Measurements from ENCODE around the gene RXFP4.
"Not testable (repeated sequence)": the region's sequence is repeated elsewhere in the genome, so short reads cannot be mapped to it uniquely, and the experiment has no call there.

Gene RXFP4, protein sequence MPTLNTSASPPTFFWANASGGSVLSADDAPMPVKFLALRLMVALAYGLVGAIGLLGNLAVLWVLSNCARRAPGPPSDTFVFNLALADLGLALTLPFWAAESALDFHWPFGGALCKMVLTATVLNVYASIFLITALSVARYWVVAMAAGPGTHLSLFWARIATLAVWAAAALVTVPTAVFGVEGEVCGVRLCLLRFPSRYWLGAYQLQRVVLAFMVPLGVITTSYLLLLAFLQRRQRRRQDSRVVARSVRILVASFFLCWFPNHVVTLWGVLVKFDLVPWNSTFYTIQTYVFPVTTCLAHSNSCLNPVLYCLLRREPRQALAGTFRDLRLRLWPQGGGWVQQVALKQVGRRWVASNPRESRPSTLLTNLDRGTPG

DNA sequence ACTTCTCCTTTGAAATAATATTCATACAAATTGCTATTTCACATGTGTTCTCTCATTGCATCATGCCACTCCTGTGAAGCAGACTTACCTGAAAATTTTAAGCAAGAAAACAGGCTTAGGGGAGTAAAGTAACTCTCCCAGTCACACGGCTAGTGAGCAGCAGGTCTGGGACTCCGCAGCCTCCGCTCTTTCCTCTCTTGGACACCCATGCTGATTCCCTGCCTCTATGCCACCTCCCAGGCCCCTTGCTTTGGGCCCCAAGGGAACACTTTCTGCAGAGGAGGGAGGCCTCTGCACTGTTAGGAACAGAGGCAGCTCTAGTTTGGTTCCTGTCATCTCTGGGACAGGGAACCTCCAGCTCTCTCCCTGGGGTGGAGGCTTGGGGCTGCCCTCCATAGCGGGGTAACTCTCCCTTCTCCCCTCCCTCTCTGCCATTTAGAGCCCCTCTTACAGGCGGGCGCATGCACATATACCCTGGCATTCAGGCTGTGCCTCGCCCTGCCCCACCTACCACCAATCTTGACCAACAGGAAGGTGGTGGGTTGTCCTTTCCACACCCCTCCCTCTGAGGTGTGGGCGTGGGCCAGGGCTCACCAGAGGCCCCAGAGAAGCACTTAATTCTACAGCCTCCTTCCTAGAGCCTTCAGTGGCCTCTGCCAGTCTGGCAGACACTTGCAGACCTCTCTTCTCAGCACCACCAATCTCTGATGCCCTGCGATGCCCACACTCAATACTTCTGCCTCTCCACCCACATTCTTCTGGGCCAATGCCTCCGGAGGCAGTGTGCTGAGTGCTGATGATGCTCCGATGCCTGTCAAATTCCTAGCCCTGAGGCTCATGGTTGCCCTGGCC lies at the start of gene RXFP4:
Gene RXFP4, plus strand, starts transcription at position 646 of the 852 bp plus-strand sequence. Its CDS starts 72 bp downstream, at position 718.
- no peak within 1 kb of the TSS for H3K4me3 ChIP-seq (ENCODE audit: low read length)
- DNase-seq (ENCODE audit: low read depth) = peak; percentile 43

DNA sequence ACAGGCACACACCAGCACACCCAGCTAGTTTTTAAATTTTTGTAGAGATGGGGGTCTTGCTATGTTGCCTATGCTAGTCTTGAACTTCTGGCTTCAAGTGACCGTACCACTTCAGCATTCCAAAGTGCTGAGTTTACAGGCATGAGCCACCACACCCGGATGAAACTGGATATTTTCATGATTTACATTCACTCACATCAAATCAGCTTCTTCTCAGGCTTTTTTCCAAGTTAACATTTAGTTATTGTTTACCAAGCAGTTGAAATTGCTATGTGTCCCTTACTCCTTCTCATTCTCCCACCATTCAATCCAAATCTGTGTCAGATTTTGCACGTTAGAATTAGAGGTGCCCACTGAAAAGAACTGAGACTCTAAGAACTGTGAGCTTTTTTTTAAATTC lies 48.6 kb upstream of the RXFP4 start:
- H3K4me3 ChIP-seq (ENCODE audit: low read length) = no peak overlapping the region
- TF ChIP-seq, protein P1, sequence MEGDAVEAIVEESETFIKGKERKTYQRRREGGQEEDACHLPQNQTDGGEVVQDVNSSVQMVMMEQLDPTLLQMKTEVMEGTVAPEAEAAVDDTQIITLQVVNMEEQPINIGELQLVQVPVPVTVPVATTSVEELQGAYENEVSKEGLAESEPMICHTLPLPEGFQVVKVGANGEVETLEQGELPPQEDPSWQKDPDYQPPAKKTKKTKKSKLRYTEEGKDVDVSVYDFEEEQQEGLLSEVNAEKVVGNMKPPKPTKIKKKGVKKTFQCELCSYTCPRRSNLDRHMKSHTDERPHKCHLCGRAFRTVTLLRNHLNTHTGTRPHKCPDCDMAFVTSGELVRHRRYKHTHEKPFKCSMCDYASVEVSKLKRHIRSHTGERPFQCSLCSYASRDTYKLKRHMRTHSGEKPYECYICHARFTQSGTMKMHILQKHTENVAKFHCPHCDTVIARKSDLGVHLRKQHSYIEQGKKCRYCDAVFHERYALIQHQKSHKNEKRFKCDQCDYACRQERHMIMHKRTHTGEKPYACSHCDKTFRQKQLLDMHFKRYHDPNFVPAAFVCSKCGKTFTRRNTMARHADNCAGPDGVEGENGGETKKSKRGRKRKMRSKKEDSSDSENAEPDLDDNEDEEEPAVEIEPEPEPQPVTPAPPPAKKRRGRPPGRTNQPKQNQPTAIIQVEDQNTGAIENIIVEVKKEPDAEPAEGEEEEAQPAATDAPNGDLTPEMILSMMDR (conservative IDR thresholded peaks at IDR 0.05; ENCODE audit: low read length) = no peak
- DNase-seq (ENCODE audit: low read depth) = peak; percentile 81

More for the DNA sequence above, at the start of gene RXFP4:
- TF ChIP-seq, protein P1 (conservative IDR thresholded peaks at IDR 0.05; ENCODE audit: low read length) = no peak

DNA sequence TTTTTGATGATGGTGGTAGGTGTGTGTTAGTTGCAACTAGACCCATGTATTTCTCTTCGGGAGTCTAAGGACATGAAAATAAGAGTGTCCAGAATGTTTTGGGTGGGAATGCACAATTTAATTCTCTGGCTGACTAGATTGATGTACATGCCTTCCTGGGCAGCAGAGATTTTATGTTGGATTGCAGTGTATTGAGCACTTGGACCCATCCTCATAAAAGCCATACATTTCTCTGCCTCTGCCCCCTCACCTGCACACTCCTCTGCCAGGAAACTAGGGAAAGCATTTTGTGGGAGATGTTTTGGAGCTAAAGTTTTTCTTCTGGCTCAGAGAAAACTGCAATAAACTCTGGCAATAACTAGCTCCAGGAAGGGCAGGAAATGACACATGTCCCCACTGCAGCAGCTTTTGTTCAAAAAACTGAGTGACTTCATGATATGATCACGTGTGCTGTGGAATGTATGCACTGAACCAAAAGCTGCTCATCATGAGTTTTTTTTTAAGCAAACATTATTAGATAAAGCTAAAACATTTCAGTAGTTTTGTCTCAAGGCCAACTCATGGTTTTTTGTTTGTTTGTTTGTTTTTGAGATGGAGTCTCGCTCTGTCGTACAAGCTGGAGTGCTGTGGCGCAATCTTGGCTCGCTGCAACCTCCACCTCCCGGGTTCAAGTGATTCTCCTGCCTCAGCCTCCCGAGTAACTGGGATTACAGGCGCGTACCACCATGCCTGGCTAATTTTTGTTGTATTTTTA lies 47.9 kb upstream of the RXFP4 start:
- DNase-seq (ENCODE audit: low read depth) = peak; percentile 88
- H3K4me3 ChIP-seq (ENCODE audit: low read length) = peak overlapping the region; percentile 20; the same call in 1 of the 2 replicates
- TF ChIP-seq, protein P1 (conservative IDR thresholded peaks at IDR 0.05; ENCODE audit: low read length) = no peak

DNA sequence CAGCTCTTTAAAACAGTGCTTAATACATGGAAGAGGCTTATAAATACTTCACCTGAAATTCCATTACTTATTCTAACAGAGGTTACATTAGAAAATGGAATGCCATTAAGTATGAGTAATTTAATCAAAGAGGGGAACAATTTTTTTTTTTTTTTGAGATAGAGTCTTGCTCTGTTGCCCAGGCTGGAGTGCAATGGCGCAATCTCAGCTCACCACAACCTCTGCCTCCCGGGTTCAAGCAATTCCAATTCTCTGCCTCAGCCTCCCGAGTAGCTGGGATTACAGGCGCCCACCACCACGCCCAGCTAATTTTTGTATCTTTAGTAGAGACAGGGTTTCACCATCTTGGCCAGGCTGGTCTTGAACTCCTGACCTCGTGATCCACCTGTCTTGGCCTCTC lies 45.8 kb upstream of the RXFP4 start:
- not testable (repeated sequence) for H3K4me3 ChIP-seq (ENCODE audit: low read length); DNase-seq (ENCODE audit: low read depth)

DNA sequence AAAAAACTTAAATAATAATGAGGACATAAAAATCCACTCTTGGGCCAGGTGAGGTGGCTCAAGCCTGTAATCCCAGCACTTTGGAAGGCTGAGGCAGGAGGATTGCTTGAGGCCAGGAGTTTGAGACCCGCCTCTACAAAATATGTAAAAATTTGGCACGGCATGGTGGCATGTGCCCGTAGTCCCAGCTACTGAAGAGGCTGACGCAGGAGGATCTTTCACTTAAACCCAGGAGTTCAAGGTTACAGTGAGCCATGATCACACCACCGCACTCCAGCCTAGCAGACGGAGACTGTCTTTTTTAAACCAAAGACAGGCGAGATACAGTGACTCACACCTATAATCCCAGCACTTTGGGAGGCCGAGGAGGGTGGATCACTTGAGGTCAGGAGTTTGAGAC lies 45.0 kb upstream of the RXFP4 start:
- DNase-seq (ENCODE audit: low read depth); H3K4me3 ChIP-seq (ENCODE audit: low read length): not testable (repeated sequence)

DNA sequence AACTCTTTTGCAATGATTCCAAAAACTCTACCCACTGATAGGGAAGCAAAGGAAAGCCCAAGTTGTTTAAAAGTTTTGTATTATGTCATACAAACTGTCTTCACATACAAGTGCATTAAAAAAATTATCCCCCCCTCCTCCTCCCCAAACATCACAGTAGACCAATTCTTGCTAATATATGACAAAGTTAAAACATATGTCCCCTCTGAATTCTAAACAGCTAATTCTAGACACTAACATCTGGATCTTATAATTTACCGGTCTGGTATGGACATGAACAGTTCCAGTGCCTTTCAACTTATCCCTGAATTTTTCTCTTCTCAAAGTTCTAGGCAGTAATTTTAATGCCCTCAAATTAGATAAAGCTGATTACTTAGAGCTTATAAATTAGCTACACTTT lies 43.7 kb upstream of the RXFP4 start:
- no peak overlapping the region for H3K4me3 ChIP-seq (ENCODE audit: low read length)
- TF ChIP-seq, protein P1 (conservative IDR thresholded peaks at IDR 0.05; ENCODE audit: low read length) = no peak
- DNase-seq (ENCODE audit: low read depth) = no peak

DNA sequence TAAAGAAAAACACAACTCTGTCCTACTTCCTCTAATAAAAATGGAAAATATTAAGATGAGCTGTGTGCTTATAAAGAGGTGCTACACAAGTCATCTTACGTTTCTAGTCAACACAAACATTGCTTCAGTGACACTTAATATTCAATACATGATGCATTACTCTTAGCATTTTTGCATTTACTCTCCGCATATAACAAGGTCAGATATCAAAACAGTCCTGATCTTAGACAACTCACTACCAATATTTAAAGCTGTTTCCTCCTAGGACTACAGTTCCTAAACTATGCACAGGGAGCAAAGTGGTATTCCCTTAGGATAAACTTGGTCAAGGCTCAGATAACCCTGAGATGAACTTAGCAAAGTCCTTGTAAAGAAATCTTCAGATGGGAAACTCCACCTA lies 42.5 kb upstream of the RXFP4 start:
- TF ChIP-seq, protein P1 (conservative IDR thresholded peaks at IDR 0.05; ENCODE audit: low read length) = no peak
- no peak overlapping the region for H3K4me3 ChIP-seq (ENCODE audit: low read length)
- DNase-seq (ENCODE audit: low read depth) = no peak

All from AG10803 (cell line).